Hematopoietic multipotent progenitor cell treated with erythropoietin and hydrocortisone succinate and interleukin-3 and kit ligand, for 4 days (in vitro differentiated cells): ENCODE data around the gene DHDH.

Source experiments
- DNase-seq: peaks from one replicate; pipeline ENCODE4 v3.0.0-alpha.2; 2015

The DHDH gene

GRCh38 chr19:48967346-48968178 is 34.1 kb downstream of the DHDH start:
- DNase-seq, result peak; percentile 54

- DNase-seq, result peak; percentile 41
These were observed 34.7 kb downstream of the DHDH start for GRCh38 chr19:48968179-48968661.

- no peak for DNase-seq
These were observed 35.3 kb downstream of the DHDH start for GRCh38 chr19:48968813-48969218.

GRCh38 chr19:48969276-48970138 is 36.0 kb downstream of the DHDH start:
- DNase-seq, result peak; percentile 92

- no peak for DNase-seq
These were observed 36.8 kb downstream of the DHDH start for GRCh38 chr19:48970139-48970766.

- DNase-seq, result peak; percentile 95
These were observed 37.5 kb downstream of the DHDH start for GRCh38 chr19:48970923-48971395.

- DNase-seq, result peak; percentile 86
These were observed 42.7 kb downstream of the DHDH start for GRCh38 chr19:48975947-48976847.

- DNase-seq, result no peak
These were observed 43.6 kb downstream of the DHDH start for GRCh38 chr19:48977061-48977460.

- DNase-seq, result peak; percentile 54
These were observed 48.8 kb downstream of the DHDH start for GRCh38 chr19:48982280-48982679.

GRCh38 chr19:48985711-48986110 is 52.2 kb downstream of the DHDH start:
- DNase-seq, result no peak

GRCh38 chr19:48986211-48986610 is 52.7 kb downstream of the DHDH start:
- peak; percentile 25 for DNase-seq

GRCh38 chr19:48987323-48987722 is 53.8 kb downstream of the DHDH start:
- DNase-seq, result no peak

GRCh38 chr19:48988286-48988685 is 54.8 kb downstream of the DHDH start:
- no peak for DNase-seq

- DNase-seq, result no peak
These were observed 55.4 kb downstream of the DHDH start for GRCh38 chr19:48988860-48989259.

GRCh38 chr19:48989701-48990291 is 56.3 kb downstream of the DHDH start:
- no peak for DNase-seq

GRCh38 chr19:48990400-48990799 is 56.9 kb downstream of the DHDH start:
- no peak for DNase-seq

GRCh38 chr19:48991011-48991609 is 57.6 kb downstream of the DHDH start:
- no peak for DNase-seq

GRCh38 chr19:48991873-48992580 is 58.5 kb downstream of the DHDH start:
- DNase-seq, result peak; percentile 52

GRCh38 chr19:48992581-48993174 is 59.2 kb downstream of the DHDH start:
- peak; percentile 39 for DNase-seq
